SK-N-MC (cell line): ENCODE data around the gene RNF214.

ENCODE experiments used
- EZH2 ChIP-seq: fragments of 200-600 bp; sonication (generic); IDR thresholded peaks from one replicate; pipeline ENCODE4 v1.6.1; 2017; ENCODE audit warnings: antibody characterized with exemption
- FOXP2 ChIP-seq: optimal IDR thresholded peaks from 2 replicates; pipeline ENCODE3; 2011; ENCODE audit warnings: mild to moderate bottlenecking, moderate library complexity; ENCODE audit not compliant: insufficient read depth; ENCODE audit errors: extremely low read length, control extremely low read depth
- POLR2AphosphoS5 ChIP-seq: IDR thresholded peaks from 2 replicates; pipeline ENCODE4 v1.6.1; 2012; ENCODE audit warnings: mild to moderate bottlenecking, low read depth, low read length, borderline replicate concordance

GRCh38 chr11:117300283-117300663 is 67.8 kb downstream of the RNF214 start:
- TF ChIP-seq POLR2AphosphoS5 (no peak), EZH2 (no peak), FOXP2 (no peak)
